Activated CD4-positive, alpha-beta T cell treated with anti-CD3 and anti-CD28 coated beads, Interleukin-2, Interleukin-6, amounts not matched to agents 100 ng/mL and 50 ng/mL, durations not matched to agents 16 hours and 8 hours (primary cell): Measurements from ENCODE around the gene PCDHB3.
"Not testable (repeated sequence)": the region's sequence is repeated elsewhere in the genome, so short reads cannot be mapped to it uniquely, and the experiment has no call there.

Source experiments
- DNase-seq: peaks from one replicate; pipeline ENCODE4 v3.0.0-alpha.2; 2020

PCDHB3 gene

GRCh38 chr5:141137346-141137745, 37.1 kb downstream of the PCDHB3 start:
- DNase-seq: not testable (repeated sequence)

GRCh38 chr5:141149812-141150211, 49.5 kb downstream of the PCDHB3 start, which contains the start of gene PCDHB6:
PCDHB6 (plus strand) TSS chr5:141150057; CDS start chr5:141150258, 201 bp downstream.
- DNase-seq: peak; percentile 1

GRCh38 chr5:141150224-141150992, 50.1 kb downstream of the PCDHB3 start:
- no peak for DNase-seq

- no peak for DNase-seq
Measured at GRCh38 chr5:141150993-141151325, 50.7 kb downstream of the PCDHB3 start.

- not testable (repeated sequence) for DNase-seq
Measured at GRCh38 chr5:141151632-141152031, 51.4 kb downstream of the PCDHB3 start.

GRCh38 chr5:141152096-141152495, 51.8 kb downstream of the PCDHB3 start:
- DNase-seq: not testable (repeated sequence)
